SK-N-SH (cell line): ENCODE results near the gene RRM1.
A peak's percentile ranks its signal among the peaks of the same experiment; 100 is the strongest.

Experiments used
- EP300 ChIP-seq, 2 experiments: IDR thresholded peaks; 2 replicates each; pipeline versions ENCODE4 v1.4.0 to v1.6.1; 2012; ENCODE audit warnings: borderline replicate concordance in 1 of 2, low read depth in 1 of 2, low read length in 1 of 2
- EZH2phosphoT487 ChIP-seq: fragments of 200-600 bp; sonication (generic); IDR thresholded peaks from 2 replicates; pipeline ENCODE4 v1.6.1; 2017; ENCODE audit warnings: low read depth, mixed run types, mild to moderate bottlenecking, antibody characterized with exemption, moderate library complexity, borderline replicate concordance
- NRF1 ChIP-seq: IDR thresholded peaks from 2 replicates; pipeline ENCODE4 v1.6.1; 2012; ENCODE audit warnings: low read depth, mild to moderate bottlenecking, low read length
- POLR2AphosphoS5 ChIP-seq: IDR thresholded peaks from 2 replicates; pipeline ENCODE4 v1.6.1; 2012; ENCODE audit warnings: low read depth, low read length
- RCOR1 ChIP-seq: fragments of 150-350 bp; IDR thresholded peaks from 2 replicates; pipeline ENCODE4 v1.6.1; 2017; ENCODE audit warnings: antibody characterized with exemption, low read length
- RFX5 ChIP-seq: IDR thresholded peaks from 2 replicates; pipeline ENCODE4 v1.6.1; 2012; ENCODE audit warnings: mild to moderate bottlenecking, improper control_type of control experiment, low read length
- TAF1 ChIP-seq: IDR thresholded peaks from 2 replicates; pipeline ENCODE4 v1.6.1; 2012; ENCODE audit warnings: low read depth, mild to moderate bottlenecking, low read length, moderate library complexity, borderline replicate concordance
- YY1 ChIP-seq: IDR thresholded peaks from 2 replicates; pipeline ENCODE4 v1.4.0; 2012; ENCODE audit warnings: low read depth, mild to moderate bottlenecking
- TF ChIP-seq, protein P1 (sequence below): fragments of 200-600 bp; sonication (generic); IDR thresholded peaks from 2 replicates; pipeline ENCODE4 v1.6.1; 2017; ENCODE audit warnings: antibody characterized with exemption, mild to moderate bottlenecking, moderate library complexity
- TF ChIP-seq, protein P2 (sequence below): fragments of 150-350 bp; IDR thresholded peaks from 2 replicates; pipeline ENCODE4 v1.6.1; 2017; ENCODE audit warnings: antibody characterized with exemption, low read length, low read depth, borderline replicate concordance
- TF ChIP-seq, protein P3 (sequence below): IDR thresholded peaks from 2 replicates; pipeline ENCODE4 v1.4.0; 2012; ENCODE audit warnings: low read depth

DNA sequence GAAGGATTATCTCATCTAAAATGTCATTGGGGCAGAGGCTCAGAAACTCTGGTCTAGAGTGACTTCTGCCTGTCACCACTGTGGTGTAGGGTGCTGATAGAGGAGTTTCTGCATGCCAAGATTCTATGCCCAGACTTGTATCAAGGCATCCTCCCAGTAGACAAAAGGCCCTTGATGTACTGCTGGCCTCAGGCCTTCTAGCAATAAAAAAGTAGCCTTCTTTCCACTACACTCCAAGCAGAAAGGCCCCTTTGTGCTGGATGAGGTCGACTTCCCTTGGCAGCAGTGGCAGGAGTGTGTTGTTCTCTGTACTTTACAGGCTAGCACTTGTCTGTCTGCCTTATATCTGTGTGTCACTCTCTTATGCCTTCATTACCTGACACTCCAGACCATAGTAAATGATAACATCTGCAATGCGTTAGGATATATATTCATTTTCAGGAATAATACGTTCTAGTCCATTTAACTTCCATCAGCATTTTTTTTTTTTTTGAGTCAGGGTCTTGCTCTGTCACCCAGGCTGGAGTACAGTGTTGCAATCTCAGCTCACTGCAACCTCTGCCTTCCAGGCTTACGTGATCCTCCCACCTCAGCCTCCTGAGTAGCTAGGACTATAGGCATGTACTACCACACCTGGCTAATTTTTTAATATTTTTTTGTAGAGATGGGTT lies 49.5 kb upstream of the RRM1 start:
- TF ChIP-seq, protein P1, sequence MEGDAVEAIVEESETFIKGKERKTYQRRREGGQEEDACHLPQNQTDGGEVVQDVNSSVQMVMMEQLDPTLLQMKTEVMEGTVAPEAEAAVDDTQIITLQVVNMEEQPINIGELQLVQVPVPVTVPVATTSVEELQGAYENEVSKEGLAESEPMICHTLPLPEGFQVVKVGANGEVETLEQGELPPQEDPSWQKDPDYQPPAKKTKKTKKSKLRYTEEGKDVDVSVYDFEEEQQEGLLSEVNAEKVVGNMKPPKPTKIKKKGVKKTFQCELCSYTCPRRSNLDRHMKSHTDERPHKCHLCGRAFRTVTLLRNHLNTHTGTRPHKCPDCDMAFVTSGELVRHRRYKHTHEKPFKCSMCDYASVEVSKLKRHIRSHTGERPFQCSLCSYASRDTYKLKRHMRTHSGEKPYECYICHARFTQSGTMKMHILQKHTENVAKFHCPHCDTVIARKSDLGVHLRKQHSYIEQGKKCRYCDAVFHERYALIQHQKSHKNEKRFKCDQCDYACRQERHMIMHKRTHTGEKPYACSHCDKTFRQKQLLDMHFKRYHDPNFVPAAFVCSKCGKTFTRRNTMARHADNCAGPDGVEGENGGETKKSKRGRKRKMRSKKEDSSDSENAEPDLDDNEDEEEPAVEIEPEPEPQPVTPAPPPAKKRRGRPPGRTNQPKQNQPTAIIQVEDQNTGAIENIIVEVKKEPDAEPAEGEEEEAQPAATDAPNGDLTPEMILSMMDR: no peak
- TF ChIP-seq TAF1: no peak
- TF ChIP-seq POLR2AphosphoS5: no peak
- no peak for TF ChIP-seq NRF1
- TF ChIP-seq, protein P2, sequence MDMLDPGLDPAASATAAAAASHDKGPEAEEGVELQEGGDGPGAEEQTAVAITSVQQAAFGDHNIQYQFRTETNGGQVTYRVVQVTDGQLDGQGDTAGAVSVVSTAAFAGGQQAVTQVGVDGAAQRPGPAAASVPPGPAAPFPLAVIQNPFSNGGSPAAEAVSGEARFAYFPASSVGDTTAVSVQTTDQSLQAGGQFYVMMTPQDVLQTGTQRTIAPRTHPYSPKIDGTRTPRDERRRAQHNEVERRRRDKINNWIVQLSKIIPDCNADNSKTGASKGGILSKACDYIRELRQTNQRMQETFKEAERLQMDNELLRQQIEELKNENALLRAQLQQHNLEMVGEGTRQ: no peak
- TF ChIP-seq RCOR1: no peak
- 0 out of 4 replicates have a peak, but pooled peaks of 1 of the 2 experiments have one; percentile 22 for TF ChIP-seq EP300 (IDR thresholded peaks at IDR 0.05; ENCODE audit: borderline replicate concordance in 1 of 2, low read depth in 1 of 2, low read length in 1 of 2)
- TF ChIP-seq YY1: no peak
- no peak for TF ChIP-seq RFX5
- TF ChIP-seq, protein P3, sequence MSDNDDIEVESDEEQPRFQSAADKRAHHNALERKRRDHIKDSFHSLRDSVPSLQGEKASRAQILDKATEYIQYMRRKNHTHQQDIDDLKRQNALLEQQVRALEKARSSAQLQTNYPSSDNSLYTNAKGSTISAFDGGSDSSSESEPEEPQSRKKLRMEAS: no peak
- no peak for TF ChIP-seq EZH2phosphoT487
